ENCODE results near the gene CDKAL1.

The CDKAL1 gene

GRCh38 chr6:20965915-20966314 is 431.7 kb downstream of the CDKAL1 start:
- H2AK5ac ChIP-seq (ENCODE audit: low read length, severe bottlenecking) = no peak overlapping the region
- H3K27me3 ChIP-seq (ENCODE audit: control insufficient read depth in 1 of 2, insufficient read depth in 1 of 2, low read length in 2 of 2) = no peaks in the 10 kb centered on the region
- 78% methylated on average over 4 of the region's 5 CpGs for WGBS
- no peak overlapping the region for H4K8ac ChIP-seq (ENCODE audit: low read length)
- no peak overlapping the region for H2BK5ac ChIP-seq (ENCODE audit: low read depth, low read length, poor library complexity, severe bottlenecking)
- no peak overlapping the region for H3K14ac ChIP-seq (ENCODE audit: low read length in 2 of 2)
- H3K18ac ChIP-seq (ENCODE audit: low read depth in 1 of 2, low read length in 2 of 2) = no peak overlapping the region
- H3K27ac ChIP-seq (ENCODE audit: low read length, poor library complexity, severe bottlenecking) = no peak overlapping the region
- H3K4me3 ChIP-seq (ENCODE audit: insufficient read depth in 1 of 2, low read depth in 1 of 2, low read length in 2 of 2) = no peak overlapping the region
- H3K9ac ChIP-seq (ENCODE audit: low read length) = no peak overlapping the region
- H4K91ac ChIP-seq (ENCODE audit: low read length) = no peak overlapping the region
- no peak for DNase-seq
- H3K79me1 ChIP-seq (replicated peaks; ENCODE audit: low read length, poor library complexity, severe bottlenecking) = no peaks in the 10 kb centered on the region
- no peak overlapping the region for H2BK12ac ChIP-seq (ENCODE audit: low read length in 2 of 2)
- H3K4ac ChIP-seq (ENCODE audit: low read depth in 1 of 2, low read length in 2 of 2) = no peak overlapping the region
- no peak overlapping the region for H2AFZ ChIP-seq (ENCODE audit: low read depth, low read length)
- H3K4me2 ChIP-seq (ENCODE audit: low read length, poor library complexity, severe bottlenecking) = no peak overlapping the region
- no peak overlapping the region for H2BK15ac ChIP-seq (ENCODE audit: low read depth, poor library complexity, severe bottlenecking)
- no peaks in the 10 kb centered on the region for H3K9me3 ChIP-seq (ENCODE audit: control insufficient read depth, low read length)
- no peaks in the 10 kb centered on the region for H3K4me1 ChIP-seq (ENCODE audit: control insufficient read depth, insufficient read depth, low read depth, low read length)
- no peak overlapping the region for H2BK120ac ChIP-seq (ENCODE audit: low read depth, low read length)
- no peak overlapping the region for H3K23ac ChIP-seq (ENCODE audit: low read length in 2 of 2)
- H3K36me3 ChIP-seq (ENCODE audit: control insufficient read depth in 1 of 2, insufficient read depth in 2 of 2, low read depth in 1 of 2, low read length in 2 of 2) = no peaks in the 10 kb centered on the region

GRCh38 chr6:20969551-20969950 is 435.3 kb downstream of the CDKAL1 start:
- H3K36me3 ChIP-seq (ENCODE audit: control insufficient read depth in 1 of 2, insufficient read depth in 2 of 2, low read depth in 1 of 2, low read length in 2 of 2) = no peaks in the 10 kb centered on the region
- H2AFZ ChIP-seq (ENCODE audit: low read depth, low read length) = no peak overlapping the region
- H3K4me2 ChIP-seq (ENCODE audit: low read length, poor library complexity, severe bottlenecking) = no peak overlapping the region
- no peak overlapping the region for H2BK5ac ChIP-seq (ENCODE audit: low read depth, low read length, poor library complexity, severe bottlenecking)
- H2BK120ac ChIP-seq (ENCODE audit: low read depth, low read length) = no peak overlapping the region
- no peaks in the 10 kb centered on the region for H3K9me3 ChIP-seq (ENCODE audit: control insufficient read depth, low read length)
- no peak overlapping the region for H3K4me3 ChIP-seq (ENCODE audit: insufficient read depth in 1 of 2, low read depth in 1 of 2, low read length in 2 of 2)
- H3K14ac ChIP-seq (ENCODE audit: low read length in 2 of 2) = no peak overlapping the region
- DNase-seq = no peak
- 80% methylated on average over 1 of the region's 1 CpG for WGBS
- no peak overlapping the region for H3K18ac ChIP-seq (ENCODE audit: low read depth in 1 of 2, low read length in 2 of 2)
- no peaks in the 10 kb centered on the region for H3K4me1 ChIP-seq (ENCODE audit: control insufficient read depth, insufficient read depth, low read depth, low read length)
- H3K4ac ChIP-seq (ENCODE audit: low read depth in 1 of 2, low read length in 2 of 2) = no peak overlapping the region
- no peak overlapping the region for H4K91ac ChIP-seq (ENCODE audit: low read length)
- no peak overlapping the region for H3K27ac ChIP-seq (ENCODE audit: low read length, poor library complexity, severe bottlenecking)
- H2BK12ac ChIP-seq (ENCODE audit: low read length in 2 of 2) = no peak overlapping the region
- no peak overlapping the region for H2AK5ac ChIP-seq (ENCODE audit: low read length, severe bottlenecking)
- no peak overlapping the region for H3K23ac ChIP-seq (ENCODE audit: low read length in 2 of 2)
- H3K9ac ChIP-seq (ENCODE audit: low read length) = no peak overlapping the region
- no peak overlapping the region for H2BK15ac ChIP-seq (ENCODE audit: low read depth, poor library complexity, severe bottlenecking)
- no peaks in the 10 kb centered on the region for H3K27me3 ChIP-seq (ENCODE audit: control insufficient read depth in 1 of 2, insufficient read depth in 1 of 2, low read length in 2 of 2)
- no peak overlapping the region for H4K8ac ChIP-seq (ENCODE audit: low read length)
- H3K79me1 ChIP-seq (replicated peaks; ENCODE audit: low read length, poor library complexity, severe bottlenecking) = no peaks in the 10 kb centered on the region

- Histone ChIP-seq H2AK5ac (ENCODE audit: low read length, severe bottlenecking) (no peak overlapping the region), H3K18ac (ENCODE audit: low read depth in 1 of 2, low read length in 2 of 2) (no peak overlapping the region), H2BK15ac (ENCODE audit: low read depth, poor library complexity, severe bottlenecking) (no peak overlapping the region), H3K36me3 (ENCODE audit: control insufficient read depth in 1 of 2, insufficient read depth in 2 of 2, low read depth in 1 of 2, low read length in 2 of 2) (no peaks in the 10 kb centered on the region), H3K4me1 (ENCODE audit: control insufficient read depth, insufficient read depth, low read depth, low read length) (no peaks in the 10 kb centered on the region), H3K27me3 (ENCODE audit: control insufficient read depth in 1 of 2, insufficient read depth in 1 of 2, low read length in 2 of 2) (no peaks in the 10 kb centered on the region), H3K14ac (ENCODE audit: low read length in 2 of 2) (no peak overlapping the region), H3K4ac (ENCODE audit: low read depth in 1 of 2, low read length in 2 of 2) (no peak overlapping the region), H2AFZ (ENCODE audit: low read depth, low read length) (no peak overlapping the region), H3K4me3 (ENCODE audit: insufficient read depth in 1 of 2, low read depth in 1 of 2, low read length in 2 of 2) (no peak overlapping the region), H3K79me1 (replicated peaks; ENCODE audit: low read length, poor library complexity, severe bottlenecking) (no peaks in the 10 kb centered on the region), H2BK120ac (ENCODE audit: low read depth, low read length) (no peak overlapping the region), H2BK12ac (ENCODE audit: low read length in 2 of 2) (no peak overlapping the region), H3K9ac (ENCODE audit: low read length) (no peak overlapping the region), H3K9me3 (ENCODE audit: control insufficient read depth, low read length) (no peaks in the 10 kb centered on the region), H2BK5ac (ENCODE audit: low read depth, low read length, poor library complexity, severe bottlenecking) (no peak overlapping the region), H4K91ac (ENCODE audit: low read length) (no peak overlapping the region), H3K23ac (ENCODE audit: low read length in 2 of 2) (no peak overlapping the region), H3K27ac (ENCODE audit: low read length, poor library complexity, severe bottlenecking) (no peak overlapping the region), H4K8ac (ENCODE audit: low read length) (no peak overlapping the region), H3K4me2 (ENCODE audit: low read length, poor library complexity, severe bottlenecking) (no peak overlapping the region)
- WGBS = 100% methylated on average over 1 of the region's 5 CpGs
- DNase-seq = no peak
Measured at GRCh38 chr6:20976391-20976918, 442.2 kb downstream of the CDKAL1 start.

- no peak overlapping the region for H2BK15ac ChIP-seq (ENCODE audit: low read depth, poor library complexity, severe bottlenecking)
- H3K27me3 ChIP-seq (ENCODE audit: control insufficient read depth in 1 of 2, insufficient read depth in 1 of 2, low read length in 2 of 2) = no peaks in the 10 kb centered on the region
- H3K4me2 ChIP-seq (ENCODE audit: low read length, poor library complexity, severe bottlenecking) = no peak overlapping the region
- DNase-seq = no peak
- no peak overlapping the region for H4K8ac ChIP-seq (ENCODE audit: low read length)
- H3K4me3 ChIP-seq (ENCODE audit: insufficient read depth in 1 of 2, low read depth in 1 of 2, low read length in 2 of 2) = no peak overlapping the region
- 71% methylated on average over 2 of the region's 5 CpGs for WGBS
- H3K14ac ChIP-seq (ENCODE audit: low read length in 2 of 2) = no peak overlapping the region
- no peak overlapping the region for H2BK120ac ChIP-seq (ENCODE audit: low read depth, low read length)
- no peaks in the 10 kb centered on the region for H3K9me3 ChIP-seq (ENCODE audit: control insufficient read depth, low read length)
- no peak overlapping the region for H3K27ac ChIP-seq (ENCODE audit: low read length, poor library complexity, severe bottlenecking)
- H2BK12ac ChIP-seq (ENCODE audit: low read length in 2 of 2) = no peak overlapping the region
- no peak overlapping the region for H3K4ac ChIP-seq (ENCODE audit: low read depth in 1 of 2, low read length in 2 of 2)
- peak overlapping the region; percentile 12 for H3K9ac ChIP-seq (ENCODE audit: low read length)
- no peak overlapping the region for H3K23ac ChIP-seq (ENCODE audit: low read length in 2 of 2)
- no peak overlapping the region for H2BK5ac ChIP-seq (ENCODE audit: low read depth, low read length, poor library complexity, severe bottlenecking)
- H3K18ac ChIP-seq (ENCODE audit: low read depth in 1 of 2, low read length in 2 of 2) = no peak overlapping the region
- H2AFZ ChIP-seq (ENCODE audit: low read depth, low read length) = no peak overlapping the region
- no peaks in the 10 kb centered on the region for H3K36me3 ChIP-seq (ENCODE audit: control insufficient read depth in 1 of 2, insufficient read depth in 2 of 2, low read depth in 1 of 2, low read length in 2 of 2)
- no peaks in the 10 kb centered on the region for H3K79me1 ChIP-seq (replicated peaks; ENCODE audit: low read length, poor library complexity, severe bottlenecking)
- no peak overlapping the region for H2AK5ac ChIP-seq (ENCODE audit: low read length, severe bottlenecking)
- H4K91ac ChIP-seq (ENCODE audit: low read length) = no peak overlapping the region
- no peaks in the 10 kb centered on the region for H3K4me1 ChIP-seq (ENCODE audit: control insufficient read depth, insufficient read depth, low read depth, low read length)
Measured at GRCh38 chr6:20978151-20978614, 443.9 kb downstream of the CDKAL1 start.

Data from mesenchymal stem cell (in vitro differentiated cells and primary cell).